ENCODE measurements around the gene FGF18. TPM values are rescaled to one million over a fixed set of nuclear protein-coding genes. Genes with fewer than 3 reads are reported as not detected.

FGF18 gene
- total RNA-seq, 1 donor from 2014 or later: not detected

DNA sequence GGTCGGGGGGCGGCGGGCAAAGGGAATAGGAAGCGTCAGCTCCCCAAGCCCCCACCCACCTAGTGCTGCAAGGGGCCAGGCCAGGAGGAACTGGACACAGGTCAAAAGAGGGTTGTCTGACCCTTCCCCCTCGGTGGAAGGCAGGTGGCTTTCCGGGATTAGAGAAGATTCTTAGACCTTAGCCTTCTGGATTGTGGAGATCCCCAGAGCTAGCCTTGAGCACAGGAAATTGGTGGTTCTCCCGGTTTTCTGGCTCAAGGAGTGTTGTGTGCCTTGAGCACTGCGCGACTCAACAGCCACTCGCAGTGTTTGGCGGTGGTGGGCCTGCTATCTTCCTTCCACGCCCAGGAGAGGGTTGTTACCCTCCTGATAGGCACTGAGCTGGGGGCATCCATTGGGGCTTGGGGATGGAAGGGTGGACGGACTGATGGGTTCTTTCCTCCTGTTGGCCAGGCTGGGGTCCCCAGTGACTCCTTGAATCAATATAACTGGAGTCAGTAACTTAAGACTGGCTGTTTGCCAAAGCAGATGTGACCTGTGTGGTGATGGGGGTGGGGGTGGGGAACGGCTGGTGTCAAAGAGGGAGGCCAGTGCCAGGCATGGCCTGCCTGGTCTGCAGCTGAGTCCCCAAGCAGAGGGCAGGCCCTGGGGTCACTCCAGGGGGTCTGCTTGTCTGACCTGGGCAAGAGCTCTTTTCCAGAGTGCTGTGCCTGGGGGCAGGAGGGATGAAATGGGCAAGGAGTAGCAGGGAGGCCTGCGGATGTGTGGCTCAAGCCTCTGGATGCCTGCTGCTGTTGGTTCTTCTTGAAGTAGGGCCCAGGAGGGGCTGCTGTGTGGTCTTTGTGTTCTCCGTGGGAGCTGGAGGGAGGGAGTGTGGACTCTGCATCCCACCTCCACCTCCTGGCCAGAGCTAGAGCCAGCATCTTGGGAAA lies 2.1 kb downstream of the FGF18 start:
- intact Hi-C loops (cut with micrococcal nuclease): no loop called here

DNA sequence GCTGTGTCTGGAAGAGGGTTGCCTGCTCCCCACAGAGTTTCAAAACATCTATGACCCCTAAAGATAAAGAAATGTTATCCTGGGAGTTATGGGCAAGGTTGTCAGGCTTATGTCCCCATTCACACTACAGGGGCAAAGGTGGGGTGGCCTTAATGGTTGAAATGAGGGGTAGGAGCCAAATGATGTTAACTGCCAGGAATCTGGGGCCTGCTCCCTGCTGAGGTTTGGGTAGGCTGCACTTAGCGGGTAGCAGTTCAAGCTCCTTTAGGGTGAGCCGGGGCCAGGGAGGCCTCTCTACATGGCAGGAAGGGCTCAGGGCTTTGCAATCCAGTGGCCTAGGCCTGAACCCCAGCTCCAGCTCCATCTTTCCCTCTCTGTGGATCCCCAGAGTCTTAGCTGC lies 3.0 kb downstream of the FGF18 start:
- intact Hi-C loops (cut with micrococcal nuclease): no loop called here

DNA sequence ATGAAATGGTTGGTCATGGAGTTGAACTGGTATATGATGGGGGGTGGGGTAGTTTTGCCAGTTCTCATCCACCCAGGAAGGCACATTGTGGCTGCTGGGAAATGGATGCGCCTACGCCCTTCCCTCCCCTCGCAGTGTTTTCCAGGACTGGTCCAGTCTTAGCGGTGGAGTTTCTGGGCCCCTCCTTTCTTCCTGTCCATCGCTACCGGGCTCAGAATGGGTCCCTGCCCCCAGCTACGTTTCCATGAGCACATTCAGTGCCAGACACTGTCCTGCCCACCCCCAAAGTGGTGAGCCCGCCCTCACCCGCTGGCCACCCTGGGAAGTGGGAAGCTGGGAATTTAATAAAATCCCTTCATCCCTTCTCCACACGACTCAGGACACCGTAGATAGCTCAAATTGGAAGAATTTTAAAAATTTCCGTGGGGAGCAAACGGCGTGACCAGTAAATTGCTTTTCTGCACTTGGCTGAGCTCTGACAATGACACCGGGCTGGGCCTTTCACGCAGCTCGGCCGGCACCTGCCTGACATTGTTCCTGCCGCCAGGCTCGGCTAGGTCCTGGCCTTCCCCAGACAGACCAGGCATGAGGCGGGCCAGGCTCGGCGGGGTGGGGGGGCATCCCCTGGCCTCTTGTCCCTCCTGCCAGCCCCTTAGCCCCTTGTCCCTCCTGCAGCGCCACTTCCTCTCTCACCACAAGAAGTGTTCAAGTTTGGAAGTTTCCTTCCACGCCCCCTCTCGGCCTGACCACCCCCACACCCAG lies 3.6 kb downstream of the FGF18 start:
- intact Hi-C loops (cut with micrococcal nuclease): no loop called here

DNA sequence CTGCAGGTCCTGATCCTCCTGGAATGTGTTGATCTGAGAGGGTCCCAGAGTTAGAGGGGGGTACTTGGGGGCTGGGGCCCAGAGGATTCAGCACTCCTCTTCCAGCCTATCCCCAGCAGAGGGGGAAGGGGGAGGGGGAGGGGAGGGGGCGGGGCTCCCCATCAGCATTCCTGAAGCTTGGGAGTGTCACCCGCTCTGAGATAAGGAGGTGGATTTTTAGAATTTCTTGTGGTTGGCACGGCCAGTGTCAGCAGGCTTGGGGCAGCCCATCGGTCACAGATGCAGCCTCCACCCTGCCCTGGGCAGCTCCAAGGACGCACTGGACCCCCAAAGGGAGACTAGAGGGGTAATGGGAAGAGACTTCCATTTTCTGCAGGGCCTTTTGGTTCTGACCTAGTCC lies 5.3 kb downstream of the FGF18 start:
- intact Hi-C loops (cut with micrococcal nuclease): no loop called here

DNA sequence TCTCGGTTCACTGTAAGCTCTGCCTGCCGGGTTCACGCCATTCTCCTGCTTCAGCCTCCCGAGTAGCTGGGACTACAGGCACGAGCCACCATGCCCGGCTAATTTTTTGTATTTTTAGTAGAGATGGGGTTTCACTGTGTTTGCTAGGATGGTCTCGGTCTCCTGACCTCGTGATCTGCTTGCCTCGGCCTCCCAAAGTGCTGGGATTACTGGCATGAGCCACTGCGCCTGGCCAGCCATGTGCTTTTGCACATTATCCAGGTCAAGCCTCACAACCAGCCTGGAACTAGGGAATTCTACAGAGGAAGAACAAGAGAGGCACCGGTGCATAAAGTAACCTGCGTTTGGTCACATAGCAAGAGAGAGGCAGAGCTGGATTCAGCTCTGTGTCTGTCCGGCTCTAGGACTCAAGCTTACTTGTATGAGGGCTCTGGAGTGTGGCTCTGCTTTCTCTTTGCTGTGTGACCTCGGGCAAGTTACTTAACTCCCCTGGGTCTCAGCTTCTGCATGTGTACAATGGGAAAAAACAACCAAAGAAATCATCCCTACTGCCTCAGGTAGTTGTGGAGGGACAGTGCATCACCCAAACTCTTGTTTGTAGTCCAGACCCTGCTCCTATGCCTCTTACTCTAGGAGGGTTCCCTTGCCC lies 6.3 kb downstream of the FGF18 start:
- intact Hi-C loops (cut with micrococcal nuclease): no loop called here

DNA sequence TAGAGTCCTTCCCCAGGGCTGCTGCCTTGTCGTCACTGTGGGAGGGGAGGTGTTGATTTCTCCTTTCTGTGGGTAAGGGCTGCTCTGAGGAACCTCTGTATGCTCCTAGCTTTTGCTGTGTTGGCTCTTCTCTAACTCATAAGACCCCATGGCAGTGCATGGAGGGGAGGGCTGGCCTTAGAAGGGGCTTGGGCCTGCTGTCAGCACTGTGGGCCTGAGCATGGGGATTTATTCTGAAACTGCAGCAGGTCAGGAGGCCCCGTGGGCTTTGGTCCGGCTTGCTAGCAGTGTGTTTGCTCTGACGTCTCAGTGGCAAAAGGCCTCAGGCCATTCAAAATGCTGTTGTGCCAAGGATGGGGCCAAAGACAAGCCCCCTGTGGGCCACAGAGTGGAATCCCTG lies 6.8 kb downstream of the FGF18 start:
- intact Hi-C loops (cut with micrococcal nuclease): no loop called here

DNA sequence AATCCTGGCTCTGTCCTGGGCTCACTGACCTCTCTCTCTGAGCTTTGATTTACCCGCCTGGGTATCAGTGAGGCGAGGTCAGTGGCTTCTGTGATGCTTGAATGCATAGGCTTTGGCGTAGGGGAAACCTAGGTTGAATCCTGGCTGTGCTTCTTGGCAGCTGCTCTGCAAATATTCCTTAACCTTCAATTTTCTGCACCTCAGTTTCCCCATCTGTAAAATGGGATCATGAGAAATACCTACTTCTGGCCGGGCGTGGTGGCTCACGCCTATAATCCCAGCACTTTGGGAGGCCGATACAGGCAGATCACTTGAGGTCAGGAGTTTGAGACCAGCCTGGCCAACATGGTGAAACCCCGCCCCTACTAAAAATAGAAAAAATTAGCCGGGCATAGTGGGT lies 7.2 kb downstream of the FGF18 start:
- intact Hi-C loops (cut with micrococcal nuclease): no loop called here

DNA sequence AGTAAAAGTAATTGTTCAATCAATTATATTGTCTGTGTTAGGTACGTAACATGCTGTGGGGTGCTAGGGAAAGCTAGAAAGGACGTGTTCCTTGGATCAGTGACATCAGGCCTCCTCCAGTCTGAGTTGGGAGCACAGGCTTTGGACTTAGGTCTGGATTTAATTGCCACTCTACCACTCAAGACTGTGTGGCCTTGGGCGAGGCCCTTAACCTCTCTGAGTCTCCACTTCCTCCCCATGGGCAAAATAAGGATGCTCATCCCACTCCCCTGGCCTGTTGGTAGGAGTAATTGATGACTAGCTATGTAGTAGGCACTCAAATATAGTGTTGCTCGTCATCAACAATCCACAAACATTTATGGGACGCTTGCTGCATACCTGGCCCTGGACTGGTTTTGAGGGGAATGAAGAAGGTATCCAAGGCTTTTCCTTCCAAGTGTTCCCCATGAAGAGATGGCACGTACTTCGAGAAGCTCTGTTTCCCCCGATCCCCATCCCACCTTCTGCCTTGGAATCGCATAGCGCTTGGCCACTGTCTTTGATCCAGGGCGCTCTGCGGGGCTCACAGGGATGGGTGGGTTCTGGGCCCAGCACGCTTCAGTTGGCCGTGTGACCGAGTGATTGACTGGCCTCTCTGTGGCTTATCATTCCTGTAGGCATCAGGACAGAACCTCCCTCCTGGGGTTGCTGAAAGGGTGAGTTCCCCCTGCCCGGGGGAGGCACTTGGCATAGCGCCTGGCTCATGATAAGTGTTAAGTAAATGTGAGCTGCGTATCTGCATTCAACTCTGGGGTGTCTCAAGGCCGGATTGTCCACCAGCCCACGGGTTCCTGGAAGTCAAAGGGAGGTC lies 8.1 kb downstream of the FGF18 start:
- intact Hi-C loops (cut with micrococcal nuclease): no loop called here

DNA sequence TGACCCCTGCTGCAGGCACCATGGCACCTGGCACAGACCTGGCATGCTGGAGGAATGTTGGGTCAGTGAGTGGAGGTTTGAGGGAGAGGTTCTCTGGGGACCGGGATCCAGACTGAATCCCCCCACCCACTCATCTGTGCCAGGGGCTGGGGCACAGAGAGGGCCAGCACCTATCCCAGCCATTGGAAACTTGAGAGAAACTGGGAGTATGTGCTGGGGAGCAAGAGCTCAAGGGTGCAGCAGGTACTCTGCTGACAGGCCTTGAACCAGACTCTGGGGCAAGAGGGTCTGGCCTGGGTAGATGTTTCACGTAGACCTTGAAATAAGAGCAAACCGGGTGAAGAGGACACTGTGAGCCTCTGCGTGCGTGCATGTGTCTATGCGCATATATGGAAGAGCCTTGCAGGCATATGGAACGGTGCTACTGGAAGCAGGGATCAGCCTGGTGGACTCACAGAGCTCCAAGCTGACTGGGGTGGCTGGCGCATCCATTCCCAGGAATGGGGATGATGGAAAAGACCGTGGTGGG lies 8.8 kb downstream of the FGF18 start:
- intact Hi-C loops (cut with micrococcal nuclease): no loop called here

DNA sequence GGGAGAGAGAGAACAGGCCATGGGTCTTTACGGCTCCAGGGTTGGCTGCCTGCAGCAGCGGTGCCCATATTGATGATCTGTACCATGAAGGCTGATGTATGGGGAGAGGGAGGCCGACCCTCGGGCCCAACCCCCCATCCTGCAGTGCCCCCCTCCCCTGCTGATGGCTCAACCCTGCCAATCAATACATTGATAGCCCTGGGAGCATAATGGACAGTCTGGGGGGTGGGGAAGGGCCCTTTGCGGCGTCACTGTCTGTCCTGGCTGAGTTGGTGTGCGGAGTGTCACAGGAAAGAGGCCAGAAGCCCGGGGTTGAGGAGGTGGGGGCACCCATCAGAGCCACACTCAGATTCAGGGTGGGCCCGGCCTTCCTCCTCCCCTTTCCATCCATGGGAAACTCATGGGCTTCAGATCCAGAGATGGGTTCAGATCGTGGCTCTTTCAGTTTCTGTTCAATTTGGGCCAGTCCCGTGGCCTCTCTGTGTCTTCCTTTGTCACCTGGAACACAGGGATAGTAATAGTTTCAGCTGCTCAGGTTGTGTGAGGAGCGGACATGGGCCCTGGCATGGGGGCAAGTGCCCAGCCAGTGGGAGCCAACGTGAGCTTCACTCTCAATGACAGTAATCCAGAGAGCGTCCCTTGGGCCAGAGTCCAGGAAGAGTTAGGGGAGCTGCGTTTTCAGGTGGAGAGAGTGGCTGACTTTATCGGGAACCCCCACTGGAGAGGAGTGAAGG lies 9.5 kb downstream of the FGF18 start:
- intact Hi-C loops (cut with micrococcal nuclease): no loop called here

DNA sequence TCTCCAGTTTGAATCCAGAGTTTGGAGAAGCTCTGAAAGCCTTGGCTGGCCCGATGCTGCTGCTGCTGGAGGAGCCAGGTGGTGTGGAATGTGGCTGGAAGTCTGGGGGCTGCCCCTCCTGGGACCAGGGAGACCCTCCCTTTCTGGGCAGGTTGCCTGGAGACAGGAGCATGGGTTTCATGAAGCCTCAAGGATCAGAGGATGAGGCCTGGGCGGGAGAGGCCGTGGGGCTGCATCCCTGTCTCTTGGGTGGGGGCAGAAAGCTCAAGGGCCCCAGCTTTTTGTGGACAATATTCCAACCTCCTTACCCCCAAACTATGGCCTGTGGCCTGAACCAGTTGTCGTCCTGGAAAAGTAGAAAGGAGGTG lies 10.1 kb downstream of the FGF18 start:
- intact Hi-C loops (cut with micrococcal nuclease): no loop called here

DNA sequence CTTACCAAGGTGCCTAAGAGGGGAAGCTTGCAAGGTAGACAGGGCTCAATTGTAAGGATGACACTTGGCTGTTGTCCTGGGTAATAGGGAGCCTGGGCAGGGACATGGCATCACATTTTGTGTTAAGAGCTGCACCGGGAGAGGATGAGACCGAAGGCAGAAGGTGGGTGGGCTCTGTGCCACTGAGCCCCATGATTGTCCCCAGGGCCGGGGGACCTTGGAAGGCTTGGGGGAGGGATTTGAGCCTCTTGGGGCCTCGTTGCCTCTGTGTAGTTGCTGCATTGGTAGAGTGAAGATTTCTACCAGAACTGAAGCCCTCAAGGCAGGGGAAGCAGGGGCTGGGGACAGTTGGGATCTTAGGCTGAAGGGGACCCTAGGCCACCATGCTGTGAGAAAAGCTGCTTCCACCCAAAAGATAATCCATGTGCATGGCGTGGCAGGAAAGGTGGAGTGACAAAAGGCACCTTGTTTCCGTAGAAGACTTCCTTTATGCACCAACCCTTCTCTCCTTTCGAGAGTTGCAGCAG lies 11.9 kb downstream of the FGF18 start:
- intact Hi-C loops (cut with micrococcal nuclease): no loop called here

DNA sequence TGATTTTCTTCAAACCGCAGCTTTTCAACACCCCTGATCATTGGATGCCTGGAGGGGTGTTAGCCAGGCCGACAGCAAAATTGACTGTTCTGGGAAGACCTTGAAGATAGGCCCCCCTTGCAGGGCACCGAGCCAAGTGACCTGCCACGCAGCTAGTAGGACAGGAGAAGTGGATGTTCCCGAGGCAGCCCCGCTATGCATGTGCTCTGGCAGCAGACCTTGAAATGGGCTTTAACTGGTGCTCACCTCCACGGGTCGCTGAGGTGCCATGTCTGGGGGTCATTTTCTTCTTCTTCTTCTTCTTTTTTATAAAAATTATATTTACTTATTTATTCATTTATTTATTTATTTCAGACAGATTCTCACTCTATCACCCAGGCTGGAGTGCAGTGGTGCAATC lies 12.6 kb downstream of the FGF18 start:
- intact Hi-C loops (cut with micrococcal nuclease): no loop called here

DNA sequence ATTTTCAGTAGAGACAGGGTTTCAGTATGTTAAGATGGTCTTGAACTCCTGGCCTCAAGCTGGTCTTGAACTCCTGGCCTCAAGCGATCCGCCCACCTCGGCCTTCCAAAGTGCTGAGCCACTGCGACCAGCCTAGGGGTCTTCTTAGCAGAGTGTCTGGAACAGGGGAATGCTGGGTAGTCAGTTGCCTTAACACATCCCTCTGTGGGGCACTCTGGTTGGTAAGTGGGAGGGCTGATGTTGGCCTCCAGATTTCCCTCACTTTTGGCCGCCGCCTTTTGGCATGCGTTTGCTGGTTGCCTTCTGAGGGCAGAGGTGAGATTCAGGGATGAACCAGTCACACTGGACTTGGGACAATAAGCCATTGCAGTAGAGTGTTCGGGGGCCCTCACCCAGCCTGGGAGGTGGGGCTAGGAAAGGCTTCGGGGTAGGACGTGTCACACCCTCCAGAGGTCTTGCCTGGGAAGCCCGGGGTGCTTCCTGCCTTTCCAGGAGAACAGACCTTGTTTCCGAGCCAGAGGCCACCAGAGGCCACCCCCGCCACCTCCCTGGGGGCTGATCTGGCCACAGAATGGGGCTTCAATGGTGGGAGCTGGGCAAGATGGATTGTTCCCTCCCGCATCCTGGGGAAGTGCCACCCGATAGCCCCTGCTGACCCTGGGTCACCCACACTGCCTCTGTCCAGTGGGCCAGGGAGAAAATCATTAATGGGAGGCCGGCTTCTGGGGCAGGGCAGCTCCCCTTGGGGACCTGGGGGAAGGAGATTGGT lies 13.3 kb downstream of the FGF18 start:
- intact Hi-C loops (cut with micrococcal nuclease): no loop called here

DNA sequence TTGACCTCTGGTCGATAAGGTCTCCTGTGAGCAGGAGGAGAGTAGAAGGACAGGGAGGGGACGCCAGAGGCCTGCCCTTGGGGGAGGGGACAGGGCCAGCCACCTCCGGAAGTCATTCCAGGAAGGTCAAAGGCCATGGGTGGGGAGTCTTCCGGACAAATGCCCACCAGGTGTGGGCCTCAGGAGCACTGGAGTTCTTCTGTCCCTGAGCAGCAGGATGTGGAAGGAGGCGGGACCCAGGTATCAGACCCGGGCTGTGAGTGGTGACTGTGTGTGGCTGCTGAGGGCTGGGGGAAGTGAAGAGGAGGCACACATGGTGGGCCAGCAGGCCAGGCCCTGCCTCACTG lies 13.9 kb downstream of the FGF18 start:
- intact Hi-C loops (cut with micrococcal nuclease): no loop called here

DNA sequence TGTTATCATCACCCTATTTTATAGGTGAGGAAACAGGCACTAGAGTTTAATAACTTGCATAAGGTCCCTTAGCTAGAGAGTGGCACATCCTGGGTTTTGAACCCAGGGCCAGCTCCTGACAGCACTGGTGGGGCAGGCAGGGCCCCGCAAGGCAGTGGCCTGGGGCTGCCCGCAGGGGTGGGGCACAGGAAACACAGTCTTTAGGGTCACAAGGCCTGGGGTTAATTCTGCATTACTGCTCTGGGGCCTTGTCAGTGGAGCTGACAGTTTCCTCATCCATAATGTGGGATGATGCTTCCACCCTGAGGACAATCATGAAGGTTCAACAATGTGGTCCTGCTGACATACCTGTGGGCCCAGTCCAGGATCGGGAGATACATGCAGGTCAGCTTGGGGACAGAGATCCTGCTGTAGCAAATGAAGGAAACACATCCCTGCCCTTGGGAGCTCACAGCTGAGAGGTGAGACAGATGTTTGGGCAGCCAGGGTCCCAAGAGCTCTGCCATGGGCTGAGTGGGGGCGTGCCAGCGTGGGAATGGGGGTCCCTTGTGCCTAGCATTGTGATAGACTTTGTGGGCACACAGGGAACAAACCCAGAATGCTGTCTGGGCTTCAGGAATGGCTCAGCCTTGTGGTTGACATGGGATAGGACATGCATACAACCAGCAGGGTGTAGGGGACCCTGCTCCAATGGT lies 14.7 kb downstream of the FGF18 start:
- intact Hi-C loops (cut with micrococcal nuclease): no loop called here

DNA sequence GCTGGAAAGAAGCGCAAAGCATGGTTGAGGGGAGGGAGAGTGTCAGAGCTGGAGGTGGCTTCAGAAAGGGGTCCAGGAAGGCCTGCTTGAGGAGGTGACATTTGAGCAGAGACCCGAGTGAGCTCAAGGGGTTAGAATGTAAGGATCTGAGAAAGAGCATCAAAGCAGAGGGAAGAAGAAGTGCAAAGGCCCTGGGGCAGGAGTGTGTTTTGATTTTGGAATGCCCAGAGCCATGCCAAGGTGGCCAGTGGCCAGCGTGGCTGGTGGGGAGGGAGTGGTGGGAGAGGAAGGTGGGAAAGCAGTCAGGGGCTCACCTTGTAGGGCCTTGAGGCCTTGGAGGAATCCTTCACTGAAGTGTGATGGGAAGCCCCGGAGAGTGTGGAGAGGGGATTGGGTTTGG lies 15.4 kb downstream of the FGF18 start:
- intact Hi-C loops (cut with micrococcal nuclease): no loop called here

DNA sequence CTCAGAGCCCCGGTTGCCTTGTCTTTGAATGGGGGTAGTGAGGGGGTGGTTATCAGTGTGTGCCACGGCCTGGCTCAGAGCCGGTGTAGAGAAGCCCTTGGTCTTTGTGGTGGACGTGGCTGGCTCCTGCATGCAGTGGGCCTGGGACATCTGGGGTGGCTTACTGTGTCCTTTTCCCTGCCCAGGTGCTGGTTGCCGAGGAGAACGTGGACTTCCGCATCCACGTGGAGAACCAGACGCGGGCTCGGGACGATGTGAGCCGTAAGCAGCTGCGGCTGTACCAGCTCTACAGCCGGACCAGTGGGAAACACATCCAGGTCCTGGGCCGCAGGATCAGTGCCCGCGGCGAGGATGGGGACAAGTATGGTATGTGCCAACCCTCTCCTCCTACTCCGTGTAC lies 16.5 kb downstream of the FGF18 start:
- intact Hi-C loops (cut with micrococcal nuclease): no loop called here

DNA sequence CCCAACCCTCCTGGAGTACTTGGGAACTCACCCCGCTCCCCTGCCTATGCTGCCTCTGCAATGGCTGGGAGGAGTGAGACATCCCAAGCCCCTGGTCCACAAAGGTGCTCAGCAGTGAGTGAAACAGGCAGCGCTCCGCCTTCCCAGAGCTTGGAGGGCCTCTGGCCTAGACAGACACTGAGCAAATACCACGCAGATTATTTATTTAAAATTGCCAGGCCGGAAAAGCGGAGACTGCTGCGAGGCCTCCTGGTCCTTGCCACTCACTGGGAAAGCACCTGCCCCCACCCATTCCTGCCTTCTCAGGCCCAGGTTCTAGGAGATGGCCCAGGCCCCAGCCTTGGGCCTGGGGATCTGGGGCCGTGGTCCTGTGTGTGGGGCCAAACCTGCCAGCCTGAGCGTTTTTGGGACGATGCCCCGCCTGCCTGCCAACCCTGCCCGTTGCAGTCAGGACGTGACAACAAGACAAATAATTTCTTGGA lies 17.4 kb downstream of the FGF18 start:
- intact Hi-C loops (cut with micrococcal nuclease): no loop called here

Data from T-helper 1 cell treated with Interleukin-12 subunit alpha and Interleukin-12 subunit beta and Interleukin-4 antibody, amounts not matched to agents 30 ng/mL and 1 ng/mL, for 36 hours (primary cell).